Activated CD4-positive, alpha-beta T cell treated with anti-CD3 and anti-CD28 coated beads, Interleukin-2, amount 50 U/mL, for 1 hour (primary cell): ENCODE data around the gene HOXC9.
A peak's percentile ranks its signal among the peaks of the same experiment; 100 is the strongest.

Source experiments
- DNase-seq: peaks from one replicate; pipeline ENCODE4 v3.0.0-alpha.2; 2020

The HOXC9 gene

DNA sequence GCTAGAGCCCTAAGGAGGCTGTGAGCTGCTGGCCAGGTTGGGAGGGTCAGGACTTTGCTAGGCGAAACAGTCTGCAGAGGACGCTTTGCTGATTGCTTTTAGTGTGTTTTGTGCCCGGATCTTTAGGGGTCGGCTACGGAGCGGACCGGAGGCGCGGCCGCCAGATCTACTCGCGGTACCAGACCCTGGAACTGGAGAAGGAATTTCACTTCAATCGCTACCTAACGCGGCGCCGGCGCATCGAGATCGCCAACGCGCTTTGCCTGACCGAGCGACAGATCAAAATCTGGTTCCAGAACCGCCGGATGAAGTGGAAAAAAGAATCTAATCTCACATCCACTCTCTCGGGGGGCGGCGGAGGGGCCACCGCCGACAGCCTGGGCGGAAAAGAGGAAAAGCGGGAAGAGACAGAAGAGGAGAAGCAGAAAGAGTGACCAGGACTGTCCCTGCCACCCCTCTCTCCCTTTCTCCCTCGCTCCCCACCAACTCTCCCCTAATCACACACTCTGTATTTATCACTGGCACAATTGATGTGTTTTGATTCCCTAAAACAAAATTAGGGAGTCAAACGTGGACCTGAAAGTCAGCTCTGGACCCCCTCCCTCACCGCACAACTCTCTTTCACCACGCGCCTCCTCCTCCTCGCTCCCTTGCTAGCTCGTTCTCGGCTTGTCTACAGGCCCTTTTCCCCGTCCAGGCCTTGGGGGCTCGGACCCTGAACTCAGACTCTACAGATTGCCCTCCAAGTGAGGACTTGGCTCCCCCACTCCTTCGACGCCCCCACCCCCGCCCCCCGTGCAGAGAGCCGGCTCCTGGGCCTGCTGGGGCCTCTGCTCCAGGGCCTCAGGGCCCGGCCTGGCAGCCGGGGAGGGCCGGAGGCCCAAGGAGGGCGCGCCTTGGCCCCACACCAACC, 29.8 kb downstream of the HOXC9 start:
- DNase-seq = no peak

DNA sequence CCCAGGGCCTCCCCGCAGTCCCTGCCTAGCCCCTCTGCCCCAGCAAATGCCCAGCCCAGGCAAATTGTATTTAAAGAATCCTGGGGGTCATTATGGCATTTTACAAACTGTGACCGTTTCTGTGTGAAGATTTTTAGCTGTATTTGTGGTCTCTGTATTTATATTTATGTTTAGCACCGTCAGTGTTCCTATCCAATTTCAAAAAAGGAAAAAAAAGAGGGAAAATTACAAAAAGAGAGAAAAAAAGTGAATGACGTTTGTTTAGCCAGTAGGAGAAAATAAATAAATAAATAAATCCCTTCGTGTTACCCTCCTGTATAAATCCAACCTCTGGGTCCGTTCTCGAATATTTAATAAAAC, 30.5 kb downstream of the HOXC9 start:
- no peak for DNase-seq

DNA sequence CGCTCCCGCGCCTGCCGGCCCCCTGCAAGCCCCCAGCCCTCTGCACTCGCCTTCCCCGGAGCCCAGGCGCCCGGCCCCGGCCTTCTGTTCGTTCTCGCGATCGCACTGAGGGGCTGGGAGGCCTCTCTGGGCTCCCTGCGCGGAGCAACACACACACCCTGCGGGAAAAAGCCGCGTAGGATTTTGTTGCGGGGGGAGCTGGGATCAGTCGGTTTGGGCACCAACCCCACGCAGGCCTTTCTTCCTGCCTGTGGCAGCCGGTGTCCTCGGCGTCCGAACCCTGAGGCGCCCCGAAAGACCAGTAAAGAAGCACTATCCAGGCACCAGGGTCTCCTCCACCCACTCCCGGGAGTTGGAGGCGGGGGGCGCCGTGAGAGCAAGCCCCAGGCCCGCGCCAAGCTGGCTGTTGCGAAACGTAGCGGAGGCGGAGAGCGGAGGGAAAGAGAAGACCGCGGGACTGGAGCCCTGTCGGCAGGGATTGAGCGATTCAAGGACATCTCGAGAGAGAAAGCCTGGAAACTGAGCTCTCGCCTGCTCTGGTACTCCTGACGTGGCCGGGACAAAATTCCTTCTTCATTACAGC, 31.0 kb downstream of the HOXC9 start:
- DNase-seq = no peak

DNA sequence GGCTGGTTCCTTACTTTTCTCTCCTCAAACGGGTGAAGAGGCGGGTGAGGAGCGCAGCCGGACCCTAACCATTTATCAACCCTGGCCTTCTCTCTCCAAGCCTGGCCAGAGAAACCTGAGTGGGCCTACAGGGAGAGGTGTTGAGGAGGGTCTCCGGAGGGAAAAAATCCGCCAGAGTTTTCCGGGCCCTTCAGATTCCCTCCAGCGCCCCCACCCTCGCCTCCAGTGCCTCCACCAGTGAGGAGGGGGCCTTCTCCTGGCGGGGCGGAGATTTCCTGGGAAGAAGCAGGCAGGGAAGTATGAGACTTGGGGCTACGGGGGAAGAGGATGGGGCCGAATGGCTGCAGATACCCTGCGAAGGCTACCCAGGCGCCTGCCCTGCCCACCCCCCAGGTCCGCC, 31.5 kb downstream of the HOXC9 start:
- no peak for DNase-seq

DNA sequence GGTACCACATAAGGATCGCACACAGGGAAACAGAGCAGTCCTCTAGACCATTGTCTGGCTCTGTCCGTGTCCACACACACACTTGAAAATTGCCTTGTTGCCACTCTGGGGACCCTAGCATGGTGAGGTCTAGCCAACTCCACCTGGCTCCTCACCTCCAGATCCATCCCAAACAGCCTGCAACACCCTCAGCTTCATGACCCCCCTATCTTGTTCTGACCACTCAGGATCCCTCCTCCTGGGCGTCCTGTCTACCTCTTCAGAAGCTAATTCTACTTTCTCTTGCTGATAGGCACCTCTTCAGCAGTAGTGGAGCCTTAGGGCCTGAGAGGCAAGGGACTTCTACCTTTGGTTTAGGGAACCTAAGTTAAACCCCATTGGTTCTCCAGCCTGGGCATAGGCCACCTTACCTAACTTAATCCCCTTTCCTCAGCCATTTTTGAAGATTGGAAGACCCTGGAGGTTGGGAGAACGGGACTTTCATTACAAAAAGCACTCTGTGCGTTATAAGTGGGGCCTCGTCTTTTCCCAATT, 32.2 kb downstream of the HOXC9 start:
- DNase-seq = no peak

DNA sequence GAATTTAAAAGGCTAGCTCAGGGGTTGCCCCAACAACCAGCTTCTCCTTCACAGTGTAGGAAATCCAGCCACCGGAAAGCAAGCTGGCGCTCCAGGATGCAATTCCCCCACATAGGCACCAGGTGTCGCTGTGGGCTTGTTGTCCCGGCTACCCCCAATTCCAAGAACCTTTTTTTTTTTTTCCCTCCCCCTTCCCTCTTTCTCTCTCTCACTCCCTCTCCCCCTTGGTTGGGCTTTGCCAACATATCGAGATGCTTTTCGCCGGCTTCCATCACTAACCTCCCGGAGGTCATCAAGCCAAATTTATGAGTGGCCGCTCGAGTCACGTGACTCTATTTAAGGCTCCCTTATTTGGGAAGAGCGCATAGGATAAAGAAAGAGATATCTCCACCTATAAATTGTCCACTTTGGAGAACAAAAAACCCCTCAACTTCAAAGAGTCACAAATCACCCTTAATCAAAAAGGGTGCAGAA, 32.7 kb downstream of the HOXC9 start, which contains the start of gene HOXC5:
HOXC5 (plus strand) TSS at position 424 of the 474 bp plus-strand sequence. CDS start 73 bp downstream, outside the sequence.
- DNase-seq = peak; percentile 55

DNA sequence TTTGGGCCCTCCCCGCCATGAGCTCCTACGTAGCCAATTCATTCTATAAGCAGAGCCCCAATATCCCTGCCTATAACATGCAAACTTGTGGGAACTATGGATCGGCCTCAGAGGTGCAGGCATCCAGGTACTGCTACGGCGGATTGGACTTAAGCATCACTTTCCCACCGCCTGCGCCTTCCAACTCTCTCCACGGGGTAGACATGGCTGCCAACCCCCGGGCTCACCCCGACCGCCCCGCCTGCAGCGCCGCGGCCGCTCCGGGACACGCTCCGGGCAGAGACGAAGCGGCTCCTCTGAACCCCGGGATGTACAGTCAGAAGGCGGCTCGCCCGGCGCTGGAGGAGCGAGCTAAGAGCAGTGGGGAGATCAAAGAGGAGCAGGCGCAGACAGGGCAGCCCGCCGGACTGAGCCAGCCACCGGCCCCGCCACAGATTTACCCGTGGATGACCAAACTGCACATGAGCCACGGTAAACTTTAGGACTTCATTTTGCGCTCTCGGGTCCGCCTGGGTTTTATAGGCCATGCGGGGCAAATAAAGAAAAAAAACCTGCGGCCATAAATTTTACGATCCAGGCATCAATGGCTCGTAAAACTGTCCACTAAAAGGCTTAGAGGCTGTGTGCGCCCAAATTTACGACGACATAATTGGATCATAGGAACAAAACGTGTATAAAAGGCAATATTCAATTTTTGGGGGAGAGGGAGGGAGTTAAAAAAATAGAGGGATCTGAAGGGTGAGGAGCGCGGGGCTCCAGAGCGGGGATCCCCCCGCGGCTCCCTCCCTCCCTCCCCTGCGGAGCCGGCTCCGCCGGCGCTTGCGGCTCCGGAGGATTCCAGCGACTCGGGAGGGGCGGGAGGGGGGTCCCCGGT, 33.4 kb downstream of the HOXC9 start:
- no peak for DNase-seq

DNA sequence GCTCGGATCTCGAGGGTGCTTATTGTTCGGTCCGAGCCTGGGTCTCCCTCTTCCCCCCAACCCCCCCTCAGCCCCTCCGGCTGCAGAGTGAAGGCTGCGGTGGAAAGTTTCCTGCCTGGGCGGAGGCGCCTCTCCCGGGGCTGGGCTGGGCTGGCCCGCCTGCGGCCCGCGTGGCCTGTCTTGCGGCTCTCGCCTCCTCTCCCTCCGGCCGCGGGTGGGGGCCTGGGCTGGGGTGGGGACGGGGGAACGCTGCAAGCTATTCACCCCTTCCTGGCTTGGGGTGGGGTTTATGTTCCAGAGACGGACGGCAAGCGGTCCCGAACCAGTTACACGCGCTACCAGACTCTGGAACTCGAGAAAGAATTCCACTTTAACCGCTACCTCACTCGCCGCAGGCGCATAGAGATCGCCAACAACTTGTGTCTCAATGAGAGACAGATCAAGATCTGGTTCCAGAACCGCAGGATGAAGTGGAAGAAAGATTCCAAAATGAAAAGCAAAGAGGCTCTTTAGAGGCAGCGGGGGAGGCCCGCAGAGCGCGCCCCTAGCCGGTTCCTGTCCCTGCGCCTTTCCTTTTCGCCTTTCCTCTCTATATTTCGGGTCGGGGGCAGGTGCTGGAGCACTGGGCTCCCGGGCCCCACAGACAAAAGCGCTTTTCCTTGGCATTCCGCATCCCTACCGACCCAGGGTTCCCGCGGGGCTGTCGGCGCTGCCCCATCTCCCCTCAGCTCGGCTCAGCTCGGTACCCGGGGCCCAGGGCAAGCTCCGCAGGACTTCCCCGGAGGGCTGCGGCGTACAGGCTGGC, 34.2 kb downstream of the HOXC9 start:
- no peak for DNase-seq

DNA sequence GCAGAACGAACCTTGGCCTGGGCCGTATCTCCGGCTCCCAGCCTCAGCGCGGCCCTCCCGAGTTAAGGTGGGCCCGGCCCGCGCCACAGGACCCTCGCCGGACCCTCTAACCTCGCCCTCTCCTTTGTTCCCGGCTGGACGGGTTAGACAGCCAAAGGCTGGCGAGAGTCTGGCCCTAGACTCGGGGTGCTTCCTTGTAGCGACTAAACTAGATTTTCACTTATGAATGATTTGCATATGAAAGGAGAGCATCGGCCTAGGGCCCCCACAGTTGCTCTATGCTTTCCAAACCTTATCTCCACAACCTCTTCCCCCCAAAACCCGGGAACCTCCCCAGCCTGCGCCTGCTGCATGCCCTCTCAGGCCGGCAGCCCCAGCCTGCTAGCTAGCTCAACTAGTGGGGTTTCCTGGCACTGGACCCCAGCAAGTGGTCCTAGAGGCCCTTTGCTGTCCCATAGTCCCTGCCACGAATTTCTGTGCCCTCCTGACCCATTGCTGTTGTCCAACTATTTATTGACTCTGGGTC, 34.9 kb downstream of the HOXC9 start:
- no peak for DNase-seq

DNA sequence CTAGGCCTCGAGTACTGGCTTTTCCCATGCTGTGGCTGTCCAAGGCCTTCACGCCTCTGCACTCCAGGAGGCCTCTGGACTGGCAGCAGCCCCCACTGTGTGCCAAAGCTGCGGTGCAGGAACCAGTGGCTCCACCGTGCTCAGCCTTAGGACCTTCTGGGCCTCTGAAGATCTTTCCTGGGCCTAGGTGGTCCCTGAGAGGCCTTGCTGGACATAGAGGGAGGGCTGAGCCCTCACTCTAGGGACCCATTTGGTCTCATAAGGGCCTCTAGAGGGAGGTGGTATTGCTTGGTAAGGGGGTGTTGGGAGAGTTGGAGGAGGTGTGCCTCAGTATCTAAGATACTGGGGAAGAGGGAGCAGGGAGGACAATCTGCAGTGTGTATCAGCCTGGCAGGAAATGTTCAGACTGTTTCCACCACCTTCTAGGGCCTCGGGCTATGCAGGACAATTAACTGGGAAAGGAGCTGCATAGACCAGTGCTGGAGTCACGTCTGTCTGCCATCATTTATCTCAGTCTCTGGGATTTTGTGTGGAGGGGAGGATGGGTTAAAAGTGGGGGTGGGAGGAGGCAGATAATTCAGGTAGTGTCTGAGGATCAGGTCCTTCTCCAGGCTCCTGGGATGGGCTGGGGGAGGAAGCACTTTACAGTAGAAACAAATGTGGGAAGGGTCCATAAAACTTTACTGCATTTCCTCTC, 35.8 kb downstream of the HOXC9 start:
- DNase-seq = no peak

DNA sequence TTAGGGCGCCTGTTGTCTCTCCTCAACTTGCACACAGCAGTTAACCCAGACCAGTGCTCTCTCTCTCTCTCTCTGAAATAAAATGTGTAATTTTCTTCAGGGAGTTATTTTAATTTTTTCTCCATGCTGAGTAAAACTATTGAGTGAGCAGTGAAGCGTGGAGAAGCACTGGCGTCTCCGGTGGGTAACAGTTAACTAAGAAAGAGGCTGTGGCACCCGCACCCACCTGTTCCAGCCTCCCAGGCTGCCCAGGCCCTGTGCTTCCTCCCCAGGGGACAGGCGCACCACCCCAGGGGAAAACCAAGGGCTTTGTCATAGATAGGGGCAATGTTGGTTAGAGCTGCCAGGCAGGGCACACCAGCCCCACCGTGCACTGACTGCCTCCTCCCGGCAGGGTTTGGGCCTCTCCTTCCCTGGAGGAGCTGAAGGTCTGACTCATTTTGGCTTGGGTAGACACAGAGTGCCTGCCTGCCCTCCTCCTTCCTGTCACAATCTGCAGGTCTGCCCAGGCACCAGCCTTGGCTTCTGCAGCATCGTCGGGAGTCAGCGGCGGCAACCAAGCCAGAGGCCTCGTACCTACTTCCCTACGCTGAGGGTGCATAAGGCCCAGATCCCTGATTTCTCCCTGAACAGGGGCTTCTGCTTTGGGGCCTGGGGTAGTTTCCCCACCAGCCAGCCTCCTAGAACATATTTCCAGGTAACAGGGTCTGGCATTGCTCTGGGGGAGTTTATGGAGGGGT, 36.8 kb downstream of the HOXC9 start:
- DNase-seq = no peak

DNA sequence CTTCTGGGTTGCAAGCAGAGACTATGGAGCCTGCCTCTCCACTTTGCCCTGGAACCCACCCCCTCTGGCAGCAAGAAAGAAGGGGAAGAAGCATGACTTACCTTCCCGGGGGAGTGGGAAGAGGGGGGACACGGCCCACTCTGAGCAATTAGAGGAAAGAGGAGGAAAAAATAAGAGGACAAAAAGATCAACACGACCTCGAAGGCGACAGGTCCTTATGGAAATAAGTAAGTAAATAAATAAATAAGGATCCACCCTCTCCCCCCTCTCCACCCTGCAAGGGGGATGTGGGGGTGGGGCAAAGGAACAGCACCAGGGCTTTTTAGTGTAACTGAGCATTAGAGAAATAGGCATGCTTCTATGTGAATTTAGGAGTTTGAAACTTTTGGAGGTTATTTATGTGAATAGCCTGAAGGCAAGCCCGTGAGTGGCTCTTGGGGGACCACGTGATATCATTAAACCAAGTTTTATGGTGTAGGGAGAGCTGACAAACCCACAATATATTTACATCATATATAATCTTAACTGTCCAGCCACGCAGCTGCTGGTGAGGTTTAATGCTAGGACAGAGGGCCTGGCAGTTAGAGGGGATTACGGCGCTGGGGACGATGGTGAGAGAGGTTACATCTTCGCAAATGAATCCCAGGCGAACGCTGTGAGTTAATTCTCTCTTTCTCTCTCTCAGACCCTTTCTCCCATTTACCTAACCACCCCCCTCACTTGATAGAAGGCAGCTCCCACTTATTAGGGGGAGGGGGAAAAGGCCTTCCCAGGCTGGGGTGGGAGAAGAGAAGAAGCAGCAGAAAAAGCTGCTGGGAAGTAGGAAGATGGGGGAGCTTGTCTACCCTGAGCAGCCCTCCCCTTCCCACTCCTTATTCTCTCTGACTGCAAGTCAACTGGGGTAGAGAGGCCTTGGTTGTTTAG, 37.7 kb downstream of the HOXC9 start:
- no peak for DNase-seq

DNA sequence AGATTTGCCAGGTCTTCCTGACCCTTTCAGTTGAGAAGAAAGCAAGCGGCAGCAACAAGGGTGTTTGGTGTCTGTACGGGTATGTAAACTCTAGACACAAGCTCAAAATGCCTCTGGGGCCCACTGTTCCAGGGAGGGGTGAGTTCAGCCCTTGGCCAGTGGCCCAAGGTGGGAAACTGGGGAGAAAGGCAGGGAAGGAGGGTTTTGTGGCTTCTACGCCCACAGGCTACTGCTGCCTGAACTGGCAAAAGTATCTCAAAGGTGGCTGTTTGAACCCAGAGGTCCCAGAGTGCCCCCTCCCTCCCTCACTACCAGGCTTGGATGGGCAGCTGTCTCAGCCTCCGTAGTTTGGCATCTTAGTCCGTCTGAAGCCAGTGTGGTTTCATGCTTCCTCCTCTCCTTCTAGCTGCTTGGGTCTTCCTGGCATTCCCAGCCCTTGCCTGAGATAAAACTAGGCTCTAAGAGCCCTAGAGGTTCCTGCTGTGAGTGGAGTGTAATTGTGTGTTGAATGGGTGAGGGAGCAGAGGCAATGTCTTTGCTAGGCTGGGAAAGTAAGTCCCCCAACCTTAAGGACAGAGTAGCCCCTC, 38.4 kb downstream of the HOXC9 start:
- DNase-seq = no peak

DNA sequence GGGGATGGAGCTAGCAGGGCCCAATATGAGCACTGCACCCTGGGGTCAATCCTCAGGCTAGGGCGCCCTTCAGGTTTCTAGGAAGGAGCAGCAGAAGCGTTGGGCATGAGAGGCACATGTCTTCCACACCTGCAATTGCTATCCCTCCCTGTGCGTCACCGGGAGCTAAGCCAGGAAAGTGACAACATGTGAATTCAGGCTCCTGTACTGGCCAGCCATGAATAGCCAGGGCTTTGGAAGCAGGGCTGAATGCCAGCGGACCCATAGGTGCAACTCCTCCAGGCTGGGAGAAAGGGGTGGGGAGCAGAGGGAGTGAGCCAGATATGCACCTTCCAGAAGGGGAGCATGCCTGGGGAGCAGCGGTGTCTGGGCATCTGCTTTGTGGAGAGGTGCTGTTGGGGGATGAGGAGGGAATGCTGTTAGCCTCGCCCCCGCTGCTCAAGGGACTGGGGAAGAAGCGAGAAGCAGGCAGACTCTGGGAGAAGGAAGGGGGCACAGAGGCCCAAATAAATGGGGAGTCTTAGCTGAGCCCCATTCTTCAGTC, 39.0 kb downstream of the HOXC9 start:
- DNase-seq = no peak

DNA sequence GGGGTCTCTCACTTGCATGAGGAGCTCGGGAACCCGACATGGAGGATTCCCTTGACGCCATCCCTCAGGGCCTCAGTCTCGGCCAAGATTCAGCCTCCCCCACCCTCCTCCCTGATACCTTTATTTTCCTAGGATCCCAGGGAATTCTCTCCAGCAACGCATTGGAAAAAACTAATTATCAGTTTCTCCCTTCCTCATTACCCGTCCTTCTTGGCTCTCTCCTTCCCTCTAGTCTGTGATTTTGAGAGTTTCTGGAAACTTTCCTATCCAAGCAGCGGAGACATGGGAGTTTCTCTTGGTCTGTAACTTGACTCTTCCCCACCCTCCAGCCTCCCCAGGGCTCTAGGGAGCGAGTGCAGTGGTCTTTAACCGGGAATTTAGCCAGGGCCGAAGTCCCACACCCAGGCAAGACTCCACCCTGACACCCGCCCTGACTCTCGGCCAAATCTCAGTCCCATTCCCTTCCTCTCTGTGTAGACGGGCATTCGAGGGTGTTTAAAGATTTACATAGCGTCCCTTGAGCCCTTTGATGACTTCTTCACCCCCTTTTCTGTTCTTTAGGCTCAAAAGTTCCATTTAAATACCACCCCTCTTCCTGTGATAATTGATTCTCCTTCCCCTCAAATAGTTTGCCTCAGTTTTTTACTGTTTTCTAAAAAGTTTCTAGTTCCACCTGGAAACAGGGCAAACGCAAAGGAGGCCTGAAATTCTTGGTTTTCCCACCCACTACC, 39.6 kb downstream of the HOXC9 start:
- DNase-seq = no peak

DNA sequence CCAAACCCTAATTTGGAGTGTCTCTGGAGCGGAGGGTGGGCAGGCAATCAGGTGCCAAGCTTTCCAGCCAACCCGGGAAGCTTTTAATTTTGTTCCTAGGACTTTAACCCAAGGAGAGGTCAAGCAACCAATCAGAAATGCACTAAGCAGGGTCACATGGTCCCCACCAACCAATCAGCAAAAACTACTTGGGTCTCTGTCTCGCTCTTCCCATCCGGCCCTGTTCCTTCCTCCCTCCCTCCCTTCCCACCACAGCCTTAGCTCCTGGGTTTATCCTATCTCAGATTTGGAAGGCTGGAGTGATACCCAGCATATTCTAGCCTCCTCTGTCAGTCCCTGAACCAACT, 40.2 kb downstream of the HOXC9 start:
- no peak for DNase-seq

DNA sequence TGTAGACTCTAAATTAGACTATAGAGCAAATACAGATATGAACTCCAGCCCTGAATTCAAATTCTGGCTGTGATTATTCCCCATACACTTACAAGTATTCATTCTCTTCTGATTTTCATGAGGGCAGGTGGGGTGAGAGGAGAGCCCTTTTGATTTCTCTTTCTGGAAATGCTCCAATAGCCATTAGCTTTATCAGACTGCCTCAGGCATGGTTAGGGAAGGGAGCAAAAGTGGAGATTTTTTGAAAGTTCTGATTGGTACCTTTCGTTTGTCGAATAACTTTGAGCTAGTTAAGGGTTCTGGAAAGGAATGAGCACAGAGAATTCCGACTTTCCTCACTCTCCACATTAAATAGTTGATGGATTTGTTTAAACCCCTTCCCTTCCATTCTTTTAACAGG, 40.7 kb downstream of the HOXC9 start:
- no peak for DNase-seq

DNA sequence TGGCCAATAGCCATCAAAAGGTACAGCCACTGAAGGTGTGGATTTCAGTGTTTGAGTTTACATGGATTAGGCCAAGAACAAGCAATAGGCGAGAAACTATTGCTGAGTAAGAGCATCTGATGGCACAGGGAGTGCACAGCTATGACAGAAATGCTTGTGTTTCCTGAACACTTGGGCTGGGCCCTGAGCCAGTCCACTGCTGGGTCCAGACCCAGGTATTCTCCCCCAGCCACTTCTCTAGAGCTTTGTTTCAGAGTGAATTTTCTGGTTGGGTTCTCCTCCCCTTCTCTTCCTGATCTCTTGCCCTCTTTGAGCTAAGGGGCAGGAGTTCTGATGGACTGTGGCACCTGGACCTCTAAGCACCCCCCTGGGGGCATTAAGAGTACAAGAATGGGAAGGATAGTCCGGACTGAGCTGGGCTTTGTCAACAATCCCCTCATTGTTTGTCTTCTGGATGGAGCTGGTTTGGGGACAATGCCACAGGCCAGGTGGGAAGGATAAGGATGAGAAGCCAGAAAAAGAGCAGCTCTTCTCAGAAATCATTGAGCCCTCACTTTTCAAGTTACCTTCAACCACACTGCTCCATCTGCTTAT, 41.2 kb downstream of the HOXC9 start:
- DNase-seq = no peak
